Activated T-cell treated with anti-CD3 and anti-CD28 coated beads, Interleukin-2, amount 50 U/mL, for 1 hour (primary cell): ENCODE measurements around the gene TDO2.
"Not testable (repeated sequence)": the region's sequence is repeated elsewhere in the genome, so short reads cannot be mapped to it uniquely, and the experiment has no call there.

ENCODE experiments used
- DNase-seq: peaks from one replicate; pipeline ENCODE4 v3.0.0-alpha.2; 2020

Gene TDO2

DNA sequence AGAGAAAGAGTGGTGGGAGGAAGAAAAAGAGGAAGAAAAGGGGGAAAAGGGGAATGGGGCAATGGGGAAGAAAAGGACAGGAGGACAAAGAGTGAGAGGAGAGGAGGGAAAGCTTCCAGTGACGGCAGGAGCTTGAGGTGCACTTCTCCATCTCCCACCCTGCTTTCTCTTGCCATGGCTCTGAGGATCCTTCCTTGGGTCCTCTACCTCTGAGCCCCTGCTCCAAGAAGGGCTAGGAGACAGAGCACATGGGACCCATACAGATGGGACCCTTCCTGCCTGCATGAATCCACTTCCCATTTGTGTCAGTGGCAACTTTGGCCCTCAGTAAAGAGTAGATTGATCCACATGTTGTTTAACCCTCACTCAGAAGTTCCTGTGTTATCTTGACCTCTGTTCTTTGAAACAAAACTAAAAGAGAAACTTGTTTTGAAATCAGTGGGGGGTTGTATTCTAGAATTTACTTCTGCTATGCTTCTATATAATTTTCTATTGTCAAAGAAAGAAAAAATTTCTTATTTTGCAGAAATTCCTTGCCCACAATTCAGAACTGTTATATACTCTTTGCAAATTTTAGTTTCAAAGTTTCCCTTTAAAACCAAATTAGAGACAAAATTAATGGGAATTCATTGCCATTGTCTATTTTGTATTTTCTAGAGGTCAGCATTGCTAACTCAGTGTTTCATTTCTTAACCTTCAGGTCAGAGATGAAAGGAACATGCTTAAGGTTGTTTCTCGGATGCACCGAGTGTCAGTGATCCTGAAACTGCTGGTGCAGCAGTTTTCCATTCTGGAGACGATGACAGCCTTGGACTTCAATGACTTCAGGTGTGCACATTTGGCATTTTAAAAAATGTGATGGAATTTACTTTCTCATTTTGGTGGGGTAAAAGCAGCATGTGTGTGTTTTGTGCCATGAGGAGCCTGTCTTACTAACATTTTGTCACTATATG, 5.0 kb downstream of the TDO2 start:
- no peak for DNase-seq

GRCh38 chr4:155909615-155910226, 6.2 kb downstream of the TDO2 start:
- DNase-seq: no peak

DNA sequence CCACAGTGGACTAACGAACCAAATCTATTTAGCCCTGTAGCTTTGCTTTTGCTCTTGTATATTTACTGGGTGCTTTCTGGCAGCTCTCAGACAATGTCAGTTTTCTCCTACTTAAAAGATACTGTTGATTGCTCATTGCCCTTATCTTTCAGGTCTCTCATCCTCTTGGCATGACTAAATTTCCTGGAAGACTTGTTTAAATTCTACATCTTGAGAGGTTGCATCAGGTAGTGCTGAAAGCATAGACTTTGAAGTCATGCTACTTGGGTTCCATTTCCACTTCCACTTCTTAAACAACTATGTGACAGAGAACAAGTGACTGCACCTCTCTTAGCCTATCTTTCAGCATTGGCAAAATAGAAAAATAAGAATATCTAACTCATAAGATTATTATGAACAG, 8.4 kb downstream of the TDO2 start:
- no peak for DNase-seq

- no peak for DNase-seq
These were observed 11.3 kb downstream of the TDO2 start for GRCh38 chr4:155914782-155915181.

DNA sequence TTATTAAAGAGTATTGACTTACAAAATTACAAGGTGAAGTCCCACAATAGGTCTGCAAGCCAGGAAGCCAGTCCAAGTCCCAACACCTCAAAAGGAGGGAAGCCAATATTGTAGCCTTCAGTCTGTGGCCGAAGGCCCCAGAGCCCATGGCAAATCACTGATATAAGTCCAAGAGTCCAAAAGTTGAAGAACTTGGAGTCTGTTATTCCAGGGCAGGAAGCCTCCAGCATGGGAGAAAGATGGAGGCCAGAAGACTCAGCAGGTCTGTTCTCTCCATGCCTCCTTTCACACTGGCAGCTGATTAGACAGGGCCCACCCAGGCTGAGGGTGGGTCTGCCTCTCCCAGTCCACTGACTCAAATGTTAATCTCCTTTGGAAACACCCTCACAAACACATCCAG, 18.1 kb downstream of the TDO2 start:
- DNase-seq: no peak

- no peak for DNase-seq
These were observed 21.1 kb downstream of the TDO2 start for GRCh38 chr4:155924637-155925036.

DNA sequence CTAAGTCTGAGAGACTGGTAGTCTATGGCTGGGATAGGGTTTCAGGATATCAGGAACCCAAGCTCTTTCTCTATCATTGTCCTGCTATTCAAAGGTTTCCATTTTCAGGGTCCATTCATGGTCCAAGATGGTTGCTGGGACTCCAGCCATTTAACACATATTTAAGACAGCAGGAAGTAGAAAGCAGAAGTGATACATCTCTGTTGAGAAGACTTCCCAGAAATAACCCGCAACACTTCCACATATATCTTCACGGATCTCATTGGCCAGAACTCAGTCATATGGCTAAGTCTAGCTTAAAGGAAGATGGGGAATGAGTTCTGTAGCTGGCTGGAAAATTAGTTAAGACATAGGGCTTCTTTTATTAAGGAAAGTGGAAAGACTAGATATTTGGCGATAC, 26.3 kb downstream of the TDO2 start:
- DNase-seq: no peak

DNA sequence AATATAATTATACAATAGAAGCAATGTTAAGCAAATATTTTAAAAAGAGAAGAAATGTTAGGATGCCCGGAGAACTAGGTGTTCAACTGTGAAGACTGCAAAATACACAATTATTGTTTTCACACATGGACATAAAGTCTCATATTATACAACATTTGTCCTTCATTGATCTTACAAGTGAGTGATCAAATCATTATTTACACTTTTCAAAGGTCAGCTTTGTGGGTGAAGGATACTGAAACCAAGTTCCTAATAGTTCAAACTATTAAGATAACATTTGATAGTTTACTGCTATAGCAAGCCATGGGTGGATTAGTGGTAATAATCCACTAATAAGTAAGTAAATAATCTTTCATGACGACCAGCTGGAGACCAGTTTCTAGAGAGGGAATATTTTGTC, 26.8 kb downstream of the TDO2 start:
- DNase-seq: no peak

GRCh38 chr4:155931634-155932033, 28.1 kb downstream of the TDO2 start:
- no peak for DNase-seq

DNA sequence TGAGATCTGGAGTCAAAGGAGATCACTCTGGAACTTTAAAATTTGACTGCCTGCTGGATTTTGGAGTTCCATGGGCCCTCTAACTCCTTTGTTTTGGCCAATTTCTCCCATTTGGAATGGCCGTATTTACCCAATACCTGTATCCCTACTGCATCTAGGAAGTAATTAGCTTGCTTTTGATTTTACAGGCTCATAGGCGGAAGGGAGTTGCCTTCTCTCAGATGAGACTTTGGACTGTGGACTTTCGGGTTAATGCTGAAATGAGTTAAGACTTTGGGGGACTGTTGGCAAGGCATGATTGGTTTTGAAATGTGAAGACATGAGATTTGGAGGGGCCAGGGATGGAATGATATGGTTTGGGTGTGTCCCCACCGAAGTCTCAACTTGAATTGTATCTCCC, 31.1 kb downstream of the TDO2 start:
- DNase-seq: not testable (repeated sequence)

DNA sequence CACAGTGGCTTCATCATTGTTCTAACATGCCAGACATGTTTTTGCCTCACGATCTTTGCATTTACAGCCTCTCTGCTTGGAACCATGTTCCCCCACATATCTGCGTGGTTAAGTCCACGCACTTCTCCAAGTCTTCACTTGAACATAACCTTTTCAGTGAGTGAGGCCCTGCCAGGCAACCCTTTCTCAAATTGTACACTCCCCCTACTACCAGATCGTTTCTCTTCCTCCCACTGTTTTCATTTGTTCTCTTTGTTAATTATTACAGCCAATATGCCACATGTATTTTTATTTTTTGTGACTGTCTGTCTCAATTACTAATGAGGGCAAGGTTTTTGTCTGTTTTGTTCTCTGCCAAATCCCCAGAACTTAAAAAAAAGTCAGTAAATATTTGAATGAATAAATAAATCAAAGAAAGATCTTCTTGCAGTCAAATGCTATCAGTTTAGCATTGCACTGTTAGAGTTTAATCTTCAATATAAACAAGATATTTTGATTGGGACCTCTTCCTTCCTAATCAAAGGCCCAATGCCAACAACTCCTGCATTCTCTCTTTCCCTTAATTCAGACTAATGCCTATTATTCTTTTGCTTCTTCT, 32.0 kb downstream of the TDO2 start:
- no peak for DNase-seq

GRCh38 chr4:155941085-155941790, 37.7 kb downstream of the TDO2 start:
- DNase-seq: no peak

DNA sequence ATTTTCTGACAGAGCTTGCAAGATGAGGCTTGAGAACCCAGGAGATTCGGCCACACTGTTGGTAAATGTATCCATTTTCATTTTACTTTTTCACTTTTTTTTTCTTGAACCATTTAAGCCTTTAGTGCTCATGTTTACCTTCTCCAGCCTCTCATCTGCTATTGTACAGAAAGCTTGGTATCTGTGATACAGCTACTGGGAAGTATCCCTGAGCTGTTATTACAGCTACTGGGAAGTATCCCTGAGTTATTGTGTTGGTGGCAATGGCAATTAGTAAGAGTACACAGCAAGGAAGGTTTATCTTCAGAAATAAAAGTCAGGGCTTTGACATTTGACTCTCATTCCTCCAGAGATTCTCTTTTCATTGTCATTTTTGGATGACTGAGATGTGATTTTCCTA, 38.3 kb downstream of the TDO2 start:
- DNase-seq: no peak

DNA sequence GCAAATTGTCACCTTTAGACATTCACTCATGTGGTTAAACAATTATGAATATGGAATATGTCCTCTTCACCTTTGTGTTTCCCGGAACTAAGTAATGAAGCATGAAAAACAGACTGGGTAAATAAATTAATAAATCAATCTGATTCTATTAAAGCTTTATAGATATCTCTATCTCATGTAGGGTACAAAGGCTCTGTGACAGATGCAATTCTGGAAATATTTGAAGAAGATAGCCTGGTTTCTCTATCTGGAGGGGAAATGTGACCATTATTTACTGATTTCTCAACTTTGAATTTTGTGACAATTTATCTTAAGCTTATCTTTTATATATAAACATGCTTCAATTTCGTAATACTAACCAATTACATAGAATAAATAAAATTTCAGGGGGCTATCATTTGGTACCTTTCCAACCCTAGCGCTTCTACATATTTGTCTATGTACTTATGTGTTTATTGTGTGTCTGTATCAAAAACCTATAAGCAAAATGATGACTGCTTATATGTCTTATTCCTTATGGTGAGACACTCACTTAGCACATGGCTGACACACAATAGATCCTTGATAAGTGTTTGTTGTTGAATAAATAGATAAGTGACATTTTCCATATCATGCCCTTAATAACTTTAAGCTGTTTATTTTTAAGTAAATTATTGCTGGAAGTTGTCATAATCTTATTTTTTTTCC, 40.3 kb downstream of the TDO2 start:
- DNase-seq: no peak

DNA sequence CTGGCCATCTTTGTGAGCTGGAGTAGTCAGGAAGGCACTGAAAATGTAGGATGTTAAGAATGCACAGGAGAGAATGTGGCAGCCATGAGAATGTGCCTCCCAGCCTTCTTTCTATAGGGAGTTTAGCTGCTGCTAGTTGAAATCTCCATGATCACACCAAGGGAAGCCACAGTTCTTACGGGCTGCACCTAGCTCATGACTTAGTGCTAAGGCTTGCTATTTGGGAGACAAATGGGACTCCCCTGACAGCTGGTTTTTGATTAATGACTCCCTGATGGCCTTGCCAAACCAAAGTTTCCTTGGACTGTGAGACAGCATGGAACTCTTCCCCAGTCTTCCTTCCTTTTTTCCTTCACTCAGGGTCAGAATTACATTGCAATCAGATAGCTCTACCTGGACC, 41.0 kb downstream of the TDO2 start:
- DNase-seq: no peak

GRCh38 chr4:155946486-155946885, 43.0 kb downstream of the TDO2 start:
- DNase-seq: no peak

DNA sequence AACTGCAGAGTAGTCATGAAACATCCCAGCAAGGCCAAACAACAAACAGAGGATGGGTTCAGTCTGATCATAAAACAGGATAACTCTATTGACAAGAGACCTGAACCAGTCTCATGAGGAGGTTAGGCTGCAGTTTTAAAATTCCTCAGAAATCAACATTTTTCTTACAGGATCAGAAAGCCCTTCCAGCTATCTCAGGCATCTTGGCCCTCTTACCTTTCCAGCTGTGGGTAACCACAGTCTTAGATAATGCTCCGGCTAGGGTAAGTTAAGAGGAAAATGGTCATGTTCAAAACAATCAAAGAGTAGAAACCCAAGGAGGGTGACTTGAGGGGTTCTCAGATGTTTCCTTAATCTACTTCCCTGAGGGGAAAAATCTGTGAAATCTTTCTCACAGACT, 45.0 kb downstream of the TDO2 start:
- no peak for DNase-seq

DNA sequence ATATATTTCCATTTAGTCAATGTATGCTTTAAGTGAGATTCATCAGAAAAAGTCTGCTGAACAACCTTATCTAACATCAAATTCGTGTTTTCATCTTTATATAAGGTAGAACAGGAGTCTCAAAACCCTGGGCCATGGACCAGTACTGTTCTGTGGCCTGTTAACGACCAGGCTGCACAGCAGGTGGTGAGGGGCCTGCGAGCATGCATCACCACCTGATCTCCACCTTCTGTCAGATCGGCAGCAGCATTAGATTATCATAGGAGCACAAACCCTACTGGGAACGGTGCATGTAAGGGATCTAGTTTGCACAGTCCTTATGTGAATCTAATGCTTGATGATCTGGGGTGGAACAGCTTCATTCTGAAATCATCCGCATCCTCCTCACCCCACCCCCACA, 47.0 kb downstream of the TDO2 start:
- DNase-seq: no peak

DNA sequence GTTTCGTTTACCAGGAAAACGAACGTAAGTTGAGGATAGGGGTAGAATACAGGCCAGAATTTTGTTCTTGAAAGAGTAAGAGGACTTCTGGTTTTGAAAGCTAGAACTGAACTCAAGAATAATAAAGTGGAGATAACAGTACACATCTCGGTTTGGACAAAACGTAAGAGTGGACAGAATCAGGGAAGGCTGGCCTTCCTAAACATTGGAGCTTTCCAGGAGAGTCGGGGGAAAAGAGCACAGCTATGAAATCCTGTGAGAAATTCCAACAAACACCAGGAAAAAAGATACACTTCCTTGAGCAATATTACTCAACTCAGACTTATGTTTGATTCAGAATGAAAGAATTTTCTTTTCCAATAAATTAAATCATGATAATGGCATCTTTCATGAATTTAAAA, 49.0 kb downstream of the TDO2 start:
- DNase-seq: no peak

- DNase-seq: peak; percentile 73
These were observed 49.9 kb downstream of the TDO2 start, which contains the start of gene CTSO for GRCh38 chr4:155953151-155954117. CTSO (minus strand) TSS chr4:155953866; CDS start chr4:155953847, 19 bp downstream.

GRCh38 chr4:155954118-155954685, 50.7 kb downstream of the TDO2 start:
- no peak for DNase-seq
